GM12874 (cell line): ENCODE measurements around the gene ERC2.

ENCODE experiments used
- TF ChIP-seq, protein P1 (sequence below): IDR thresholded peaks from 2 replicates; pipeline ENCODE4 v1.5.1; 2011; ENCODE audit warnings: low read depth, mild to moderate bottlenecking, control low read depth, low read length, moderate library complexity; ENCODE audit not compliant: insufficient read depth

Gene ERC2

DNA sequence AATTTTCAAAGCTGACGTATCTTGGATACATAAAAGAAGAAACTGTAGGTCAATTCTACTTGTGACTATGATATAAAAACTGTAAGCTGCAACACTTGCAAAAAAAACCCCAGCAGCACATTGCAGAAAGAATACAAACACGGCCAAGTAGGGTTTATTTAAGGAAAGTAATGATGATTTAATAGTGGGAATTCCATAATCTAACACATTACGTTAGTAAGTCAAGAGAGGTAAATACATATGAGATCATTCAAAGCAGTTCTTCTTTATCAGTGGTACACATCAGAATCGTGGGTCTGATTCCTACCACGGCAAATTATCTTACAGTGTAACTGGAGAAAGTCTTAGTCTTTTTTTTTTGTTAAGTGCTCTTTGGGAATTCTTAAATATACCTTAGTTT is 688.7 kb downstream of the ERC2 start:
- TF ChIP-seq, protein P1, sequence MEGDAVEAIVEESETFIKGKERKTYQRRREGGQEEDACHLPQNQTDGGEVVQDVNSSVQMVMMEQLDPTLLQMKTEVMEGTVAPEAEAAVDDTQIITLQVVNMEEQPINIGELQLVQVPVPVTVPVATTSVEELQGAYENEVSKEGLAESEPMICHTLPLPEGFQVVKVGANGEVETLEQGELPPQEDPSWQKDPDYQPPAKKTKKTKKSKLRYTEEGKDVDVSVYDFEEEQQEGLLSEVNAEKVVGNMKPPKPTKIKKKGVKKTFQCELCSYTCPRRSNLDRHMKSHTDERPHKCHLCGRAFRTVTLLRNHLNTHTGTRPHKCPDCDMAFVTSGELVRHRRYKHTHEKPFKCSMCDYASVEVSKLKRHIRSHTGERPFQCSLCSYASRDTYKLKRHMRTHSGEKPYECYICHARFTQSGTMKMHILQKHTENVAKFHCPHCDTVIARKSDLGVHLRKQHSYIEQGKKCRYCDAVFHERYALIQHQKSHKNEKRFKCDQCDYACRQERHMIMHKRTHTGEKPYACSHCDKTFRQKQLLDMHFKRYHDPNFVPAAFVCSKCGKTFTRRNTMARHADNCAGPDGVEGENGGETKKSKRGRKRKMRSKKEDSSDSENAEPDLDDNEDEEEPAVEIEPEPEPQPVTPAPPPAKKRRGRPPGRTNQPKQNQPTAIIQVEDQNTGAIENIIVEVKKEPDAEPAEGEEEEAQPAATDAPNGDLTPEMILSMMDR, result no peak

DNA sequence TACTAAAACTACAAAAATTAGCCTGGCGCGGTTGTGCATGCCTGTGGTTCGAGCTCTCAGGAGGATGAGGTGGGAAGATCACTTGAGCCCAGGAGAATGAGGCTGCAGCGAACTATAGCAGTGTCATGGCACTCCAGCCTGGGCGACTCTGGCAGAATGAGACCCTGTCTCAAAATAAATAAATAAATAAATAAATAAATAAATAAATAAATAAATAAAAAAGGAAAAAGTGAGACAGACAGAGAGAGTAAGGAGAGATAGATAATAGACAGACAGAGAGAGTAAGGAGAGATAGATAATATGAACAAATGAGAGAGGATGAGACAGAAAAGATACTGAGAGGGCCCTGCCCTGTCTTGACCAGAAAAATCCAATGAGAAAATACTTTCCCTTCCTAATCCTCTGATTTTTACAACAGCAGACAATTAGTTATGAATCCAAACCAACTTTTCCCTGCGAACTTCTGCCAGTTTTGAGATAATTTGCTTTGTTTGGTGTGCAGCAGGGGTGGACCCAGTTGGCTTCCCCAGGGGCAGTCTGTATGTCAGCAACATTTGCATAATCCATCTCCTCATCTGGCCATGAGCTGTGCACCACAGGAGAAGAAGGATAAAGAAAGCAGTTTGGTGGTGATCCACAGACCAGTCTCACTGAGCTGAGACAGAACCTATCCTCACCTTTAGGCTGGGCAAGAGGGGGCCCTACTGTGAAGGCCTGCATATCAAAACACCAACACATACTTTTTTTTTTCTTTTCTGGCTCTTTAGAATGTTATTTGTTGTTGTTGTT is 692.7 kb downstream of the ERC2 start:
- TF ChIP-seq, protein P1, result no peak

DNA sequence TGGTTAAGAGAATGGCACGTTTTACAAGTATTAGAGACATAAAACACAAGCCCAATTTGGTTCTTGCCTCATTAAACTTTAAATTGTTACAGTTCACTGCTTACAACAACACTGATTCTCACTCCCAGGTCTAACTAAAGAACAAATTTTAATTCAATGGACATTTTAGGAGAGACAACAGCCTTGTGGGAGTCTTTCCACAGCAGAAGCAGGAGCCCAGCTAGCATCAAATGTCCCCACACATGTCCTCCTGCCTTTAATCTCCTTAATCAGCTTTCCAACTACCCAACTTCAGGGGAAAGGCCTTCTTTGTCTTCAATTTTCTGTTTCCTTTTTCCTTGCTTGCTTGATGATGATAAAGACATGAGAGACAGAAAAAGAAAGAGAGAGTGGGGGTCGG is 693.4 kb downstream of the ERC2 start:
- TF ChIP-seq, protein P1, result no peak

DNA sequence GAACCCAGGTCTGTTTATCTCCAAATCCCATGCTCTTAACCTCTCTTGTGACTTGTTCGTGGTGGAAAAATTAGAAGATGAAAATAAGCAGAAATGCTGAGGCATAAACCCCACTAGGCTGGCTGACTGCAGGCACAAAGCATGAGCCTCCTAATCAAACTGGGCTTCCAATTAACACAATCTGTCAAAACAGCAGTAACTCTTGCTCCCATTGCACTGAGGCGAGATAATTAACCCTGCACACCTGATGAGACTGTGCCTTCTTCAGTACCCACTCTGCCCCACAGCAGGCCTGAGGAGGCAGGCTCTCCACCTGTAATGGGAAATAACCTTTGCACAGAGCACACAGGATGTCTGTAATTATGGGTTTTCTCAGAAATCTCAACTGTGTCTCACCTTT is 696.8 kb downstream of the ERC2 start:
- TF ChIP-seq, protein P1, result no peak

DNA sequence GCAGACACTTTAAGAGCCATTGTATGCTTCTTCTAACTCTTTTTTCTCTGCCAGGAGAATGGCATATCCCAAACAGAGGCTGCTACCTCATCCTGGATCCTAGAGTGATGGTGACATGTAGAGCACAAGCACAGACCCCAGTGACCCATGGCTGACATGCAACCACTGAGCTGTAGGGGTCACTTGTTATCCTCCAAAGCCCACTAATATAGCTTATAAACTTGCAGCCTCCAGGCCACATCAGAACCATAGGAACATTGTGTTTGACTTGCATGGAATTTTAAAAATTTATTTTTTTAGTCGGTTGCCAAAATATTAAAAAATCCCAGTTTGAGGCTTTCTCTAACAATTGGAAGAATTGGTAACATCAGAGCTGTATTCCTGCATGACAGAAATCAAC is 698.2 kb downstream of the ERC2 start:
- TF ChIP-seq, protein P1, result no peak

DNA sequence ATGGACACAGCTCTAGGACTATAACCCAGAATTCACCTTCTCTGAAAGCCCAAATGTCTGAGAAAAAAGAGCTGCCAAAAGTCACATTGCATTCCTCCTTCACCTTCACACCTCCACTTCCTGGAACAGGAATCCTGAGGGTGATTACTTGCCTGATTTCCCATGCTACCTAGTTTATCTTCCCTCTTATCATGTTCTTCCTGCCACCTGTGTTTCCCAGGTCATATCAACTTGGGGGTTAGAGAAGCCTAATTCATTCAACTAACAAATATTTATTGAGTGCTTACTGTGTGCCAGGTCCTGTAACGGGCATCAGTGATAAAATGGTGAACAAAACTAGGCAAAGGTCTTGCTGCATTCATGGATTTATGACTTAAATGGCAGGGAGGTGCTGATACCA is 701.5 kb downstream of the ERC2 start:
- TF ChIP-seq, protein P1, result no peak

DNA sequence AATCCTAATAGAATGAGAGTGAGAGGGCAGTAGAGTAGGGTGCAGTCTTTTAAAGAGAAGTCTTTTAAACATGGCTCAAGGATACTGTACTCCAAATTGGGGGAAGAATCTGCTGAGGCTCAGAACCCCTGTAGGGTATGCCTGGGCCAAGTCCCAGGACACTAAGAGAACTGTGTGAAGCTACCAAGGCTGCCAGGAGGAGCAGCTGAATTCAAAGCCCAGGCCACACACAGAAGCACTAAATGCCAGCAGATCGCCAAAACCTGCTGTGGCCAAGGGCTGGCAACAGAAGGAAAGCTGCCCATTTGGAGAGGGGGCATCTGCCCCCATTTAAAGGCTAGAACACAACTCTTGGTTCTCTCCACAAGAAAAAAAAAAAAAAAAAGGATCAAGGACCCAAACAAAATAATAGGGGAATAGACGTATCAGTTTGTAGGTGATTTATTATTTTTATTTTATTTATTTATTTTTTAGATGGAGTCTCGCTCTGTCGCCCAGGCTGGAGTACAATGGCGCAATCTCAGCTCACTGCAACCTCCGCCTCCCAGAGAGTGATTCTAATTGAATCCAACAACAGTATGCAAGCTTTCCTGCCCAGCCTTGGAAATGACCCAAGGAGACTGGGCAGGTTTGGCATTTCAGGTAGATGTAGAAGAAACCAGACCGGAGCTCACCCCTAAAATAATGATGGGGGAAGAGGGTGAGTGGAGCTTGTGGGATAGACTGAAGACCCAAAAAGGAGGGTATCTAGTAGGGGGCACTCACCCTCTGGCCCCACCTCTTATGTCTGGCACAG is 702.2 kb downstream of the ERC2 start:
- TF ChIP-seq, protein P1, result no peak
